Smooth muscle cell (in vitro differentiated cells): ENCODE results near the gene COPS4. TPM values are rescaled to one million over a fixed set of nuclear protein-coding genes. Genes with fewer than 3 reads are reported as not detected.
A peak's percentile ranks its signal among the peaks of the same experiment; 100 is the strongest.
"Not testable (repeated sequence)": the region's sequence is repeated elsewhere in the genome, so short reads cannot be mapped to it uniquely, and the experiment has no call there.

Experiments
- DNase-seq: peaks from one replicate; lab custom pipeline; 2025; ENCODE audit not compliant: unreplicated experiment; lab: John Stamatoyannopoulos, UW
- H2AFZ ChIP-seq: fragments of 200-600 bp; sonication (generic); 2 replicates; pipeline ENCODE4 v1.6.0; 2016; ENCODE audit warnings: antibody characterized with exemption, low read depth, mild to moderate bottlenecking
- H3F3A ChIP-seq: fragments of 200-600 bp; sonication (generic); 2 replicates; pipeline ENCODE4 v1.6.0; 2017; ENCODE audit warnings: antibody characterized with exemption, low read depth
- H3K27ac ChIP-seq: fragments of 200-600 bp; sonication (generic); 2 replicates; pipeline ENCODE4 v1.5.1; 2016; ENCODE audit warnings: low read depth, mild to moderate bottlenecking
- H3K27me3 ChIP-seq: fragments of 200-600 bp; sonication (generic); 2 replicates; pipeline ENCODE4 v1.6.1; 2016; ENCODE audit warnings: low read depth, mild to moderate bottlenecking
- H3K36me3 ChIP-seq: fragments of 200-600 bp; sonication (generic); 2 replicates; pipeline ENCODE4 v1.5.1; 2016; ENCODE audit warnings: low read depth
- H3K4me1 ChIP-seq: fragments of 200-600 bp; sonication (generic); 2 replicates; pipeline ENCODE4 v1.5.1; 2016; ENCODE audit warnings: low read depth
- H3K4me2 ChIP-seq: fragments of 200-600 bp; sonication (generic); 2 replicates; pipeline ENCODE4 v1.6.0; 2016; ENCODE audit warnings: mild to moderate bottlenecking
- H3K4me3 ChIP-seq: fragments of 200-600 bp; sonication (generic); 2 replicates; pipeline ENCODE4 v1.5.1; 2016; ENCODE audit warnings: mild to moderate bottlenecking
- H3K79me2 ChIP-seq: fragments of 200-600 bp; sonication (generic); 2 replicates; pipeline ENCODE4 v1.6.0; 2016; ENCODE audit warnings: low read depth, mild to moderate bottlenecking
- H3K9ac ChIP-seq: fragments of 200-600 bp; sonication (generic); 2 replicates; pipeline ENCODE4 v1.6.0; 2016; ENCODE audit warnings: low read depth
- H3K9me3 ChIP-seq: fragments of 200-600 bp; sonication (generic); replicated peaks from 2 replicates; pipeline ENCODE4 v1.5.1; 2016; ENCODE audit warnings: low read depth
- H4K20me1 ChIP-seq: fragments of 200-600 bp; sonication (generic); 2 replicates; pipeline ENCODE4 v1.6.0; 2016; ENCODE audit warnings: low read depth
- WGBS: methylation state at CpG from one replicate; pipeline ENCODE4 v1.1.7; 2016; ENCODE audit warnings: low lambda C conversion rate; 5-methylcytosine and 5-hydroxymethylcytosine counted together
- polyA plus RNA-seq: library from polyadenylated mRNA; unstranded; fragments of >200 nt; fragmentation: Nextera tagmentation; extraction: Ambion mirVana; gene quantifications from 2 replicates; pipeline ENCODE4 v1.2.1, GENCODE V29; 2016
- total RNA-seq: library from RNA; depleted of rRNA; stranded (reverse); fragments of >200 nt; gene quantifications from 2 replicates; pipeline ENCODE4 v1.2.3, GENCODE V29; 2014
- TF ChIP-seq, protein P1 (sequence below): fragments of 200-600 bp; sonication (generic); IDR thresholded peaks from 2 replicates; pipeline ENCODE4 v1.5.1; 2017; ENCODE audit warnings: borderline replicate concordance, mild to moderate bottlenecking, antibody characterized with exemption; ENCODE audit not compliant: insufficient read depth, poor library complexity, severe bottlenecking

COPS4 gene
- total and polyA plus RNA-seq, 2 experiments from 2014 or later, result 41.2 to 55.5 TPM

DNA sequence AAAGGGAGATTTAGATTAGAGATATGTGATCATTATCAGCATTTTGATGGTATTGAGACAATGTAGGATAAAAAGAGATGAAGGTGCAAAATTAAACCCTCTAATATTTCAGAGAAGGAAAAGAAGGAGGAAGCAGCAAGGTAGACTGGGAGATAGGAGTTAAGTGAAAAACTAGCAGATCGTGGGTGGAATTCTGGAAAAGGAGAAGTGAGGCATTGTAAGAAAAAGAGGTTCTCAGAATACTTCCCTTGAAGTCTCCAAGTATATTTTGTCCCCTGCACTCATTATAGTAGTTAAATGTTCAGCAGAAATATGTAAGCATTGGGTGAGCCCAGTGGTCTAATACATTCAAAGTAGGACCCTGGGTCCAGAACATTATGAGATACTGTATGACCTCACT lies 30.3 kb downstream of the COPS4 start:
- Histone ChIP-seq H3K4me3 (no peak overlapping the region), H3K4me1 (no peaks in the 10 kb centered on the region), H2AFZ (no peak overlapping the region), H3K9ac (no peak overlapping the region), H3K27me3 (no peaks in the 10 kb centered on the region), H3K4me2 (no peak overlapping the region), H3F3A (no peaks in the 10 kb centered on the region), H3K27ac (no peak overlapping the region), H3K9me3 (no peaks in the 10 kb centered on the region), H3K79me2 (no peaks in the 10 kb centered on the region), H4K20me1 (no peaks in the 10 kb centered on the region), H3K36me3 (peaks cover 22% of the 10 kb centered on the region)
- TF ChIP-seq, protein P1, sequence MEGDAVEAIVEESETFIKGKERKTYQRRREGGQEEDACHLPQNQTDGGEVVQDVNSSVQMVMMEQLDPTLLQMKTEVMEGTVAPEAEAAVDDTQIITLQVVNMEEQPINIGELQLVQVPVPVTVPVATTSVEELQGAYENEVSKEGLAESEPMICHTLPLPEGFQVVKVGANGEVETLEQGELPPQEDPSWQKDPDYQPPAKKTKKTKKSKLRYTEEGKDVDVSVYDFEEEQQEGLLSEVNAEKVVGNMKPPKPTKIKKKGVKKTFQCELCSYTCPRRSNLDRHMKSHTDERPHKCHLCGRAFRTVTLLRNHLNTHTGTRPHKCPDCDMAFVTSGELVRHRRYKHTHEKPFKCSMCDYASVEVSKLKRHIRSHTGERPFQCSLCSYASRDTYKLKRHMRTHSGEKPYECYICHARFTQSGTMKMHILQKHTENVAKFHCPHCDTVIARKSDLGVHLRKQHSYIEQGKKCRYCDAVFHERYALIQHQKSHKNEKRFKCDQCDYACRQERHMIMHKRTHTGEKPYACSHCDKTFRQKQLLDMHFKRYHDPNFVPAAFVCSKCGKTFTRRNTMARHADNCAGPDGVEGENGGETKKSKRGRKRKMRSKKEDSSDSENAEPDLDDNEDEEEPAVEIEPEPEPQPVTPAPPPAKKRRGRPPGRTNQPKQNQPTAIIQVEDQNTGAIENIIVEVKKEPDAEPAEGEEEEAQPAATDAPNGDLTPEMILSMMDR, result no peak
- 100% methylated on average over 1 of the region's 1 CpG for WGBS
- DNase-seq, result no peak

DNA sequence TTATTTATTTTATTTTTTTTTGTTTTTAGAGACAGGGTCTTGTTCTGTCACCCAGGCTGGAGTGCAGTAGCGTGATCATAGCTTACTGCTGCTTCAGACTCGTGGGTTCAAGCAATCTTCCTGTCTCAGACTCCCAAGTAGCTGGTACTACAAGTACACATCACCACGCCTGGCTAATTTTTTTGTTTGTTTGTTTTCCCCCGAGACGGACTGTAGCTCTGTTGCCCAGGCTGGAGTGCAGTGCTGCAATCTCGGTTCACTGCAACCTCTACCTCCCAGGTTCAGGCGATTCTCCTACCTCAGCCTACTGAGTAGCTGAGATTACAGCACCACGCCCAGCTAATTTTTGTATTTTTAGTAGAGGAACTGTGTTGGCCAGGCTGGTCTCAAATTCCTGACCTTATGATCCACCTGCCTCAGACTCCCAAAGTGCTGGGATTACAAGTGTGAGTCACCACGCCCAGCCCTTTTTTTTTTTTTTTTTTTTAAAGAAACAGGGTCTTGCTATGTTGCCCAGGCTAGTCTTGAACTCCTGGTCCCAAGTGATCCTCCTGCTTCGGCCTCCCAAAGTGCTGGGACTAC lies 32.2 kb downstream of the COPS4 start:
- H2AFZ ChIP-seq, result no peak overlapping the region
- peaks cover 22% of the 10 kb centered on the region for H3K36me3 ChIP-seq
- TF ChIP-seq, protein P1, result no peak
- DNase-seq, result no peak
- H3K27me3 ChIP-seq, result no peaks in the 10 kb centered on the region
- H3K79me2 ChIP-seq, result no peaks in the 10 kb centered on the region
- H3K4me1 ChIP-seq, result no peaks in the 10 kb centered on the region
- H3K9ac ChIP-seq, result no peak overlapping the region
- no peaks in the 10 kb centered on the region for H3K9me3 ChIP-seq
- WGBS, result 96% methylated on average over 10 of the region's 10 CpGs
- no peak overlapping the region for H3K4me2 ChIP-seq
- H4K20me1 ChIP-seq, result no peaks in the 10 kb centered on the region
- H3F3A ChIP-seq, result no peaks in the 10 kb centered on the region
- no peak overlapping the region for H3K4me3 ChIP-seq
- H3K27ac ChIP-seq, result no peak overlapping the region

- Histone ChIP-seq H2AFZ (no peak overlapping the region), H3K9ac (no peak overlapping the region), H3F3A (no peaks in the 10 kb centered on the region), H3K36me3 (peaks cover 19% of the 10 kb centered on the region), H3K79me2 (no peaks in the 10 kb centered on the region), H3K4me2 (no peak overlapping the region), H3K4me1 (no peaks in the 10 kb centered on the region), H4K20me1 (no peaks in the 10 kb centered on the region), H3K4me3 (no peak overlapping the region), H3K27me3 (no peaks in the 10 kb centered on the region), H3K9me3 (no peaks in the 10 kb centered on the region), H3K27ac (no peak overlapping the region)
- DNase-seq, result no peak
- WGBS, result 82% methylated on average over 1 of the region's 1 CpG
- TF ChIP-seq, protein P1, result no peak
Measured at GRCh38 chr4:83071116-83071515, 36.1 kb downstream of the COPS4 start.

DNA sequence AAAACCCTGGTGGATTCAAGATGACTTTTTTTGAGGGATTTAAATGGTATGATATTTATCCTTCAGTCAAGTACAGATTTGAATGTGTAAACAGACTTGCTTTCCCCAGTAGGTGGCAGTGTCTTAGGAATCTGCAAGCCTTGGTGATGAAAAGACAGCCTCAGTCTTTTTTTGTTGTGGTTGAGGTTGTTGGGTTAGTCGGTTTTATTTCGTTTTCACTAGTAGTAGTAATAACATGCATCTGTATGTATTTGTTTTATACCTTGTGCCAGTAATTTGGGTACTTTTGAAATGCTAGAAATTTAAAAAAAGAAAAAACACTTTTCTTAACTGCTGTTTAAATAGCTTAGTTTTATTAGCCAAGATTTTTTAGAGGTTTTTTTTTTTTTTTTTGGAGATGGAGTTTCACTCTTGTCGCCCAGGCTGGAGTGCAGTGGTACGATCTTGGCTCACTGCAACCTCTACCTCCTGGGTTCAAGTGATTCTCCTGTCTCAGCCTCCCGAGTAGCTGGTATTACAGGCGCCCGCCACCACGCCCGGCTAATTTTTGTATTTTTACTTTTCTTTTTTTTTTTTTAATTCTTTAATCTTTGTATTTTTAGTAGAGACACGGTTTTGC lies 39.2 kb downstream of the COPS4 start:
- WGBS, result 83% methylated on average over 10 of the region's 10 CpGs

DNA sequence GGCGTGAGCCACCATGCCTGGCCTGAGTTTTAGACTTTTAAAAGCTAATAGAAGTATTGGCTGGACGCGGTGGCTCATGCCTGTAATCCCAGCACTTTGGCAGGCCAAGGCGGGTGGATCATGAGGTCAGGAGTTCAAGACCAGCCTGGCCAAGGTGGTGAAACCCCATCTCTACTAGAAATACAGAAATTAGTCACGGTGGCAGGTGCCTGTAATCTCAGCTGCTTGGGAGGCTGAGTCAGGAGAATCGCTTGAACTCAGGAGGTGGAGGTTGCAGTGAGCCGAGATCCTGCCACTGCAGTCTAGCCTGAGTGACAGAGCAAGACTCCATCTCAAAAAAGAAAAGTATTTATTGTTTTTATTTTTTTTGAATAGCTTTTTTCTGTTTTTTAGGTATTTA lies 39.8 kb downstream of the COPS4 start:
- not testable (repeated sequence) for H3K27ac ChIP-seq, H2AFZ ChIP-seq, H3K4me2 ChIP-seq, H3K9ac ChIP-seq, DNase-seq, H3F3A ChIP-seq, H3K9me3 ChIP-seq, H3K27me3 ChIP-seq, H3K4me3 ChIP-seq, H4K20me1 ChIP-seq, H3K36me3 ChIP-seq, H3K4me1 ChIP-seq, H3K79me2 ChIP-seq
- WGBS, result 95% methylated on average over 7 of the region's 7 CpGs

More for the DNA sequence above, 39.2 kb downstream of the COPS4 start:
- H3K4me1 ChIP-seq, result no peaks in the 10 kb centered on the region
- H3K27ac ChIP-seq, result no peak overlapping the region
- no peaks in the 10 kb centered on the region for H3F3A ChIP-seq
- no peaks in the 10 kb centered on the region for H3K9me3 ChIP-seq
- no peak overlapping the region for H3K9ac ChIP-seq
- H3K27me3 ChIP-seq, result no peaks in the 10 kb centered on the region
- no peaks in the 10 kb centered on the region for H3K36me3 ChIP-seq
- H3K4me2 ChIP-seq, result no peak overlapping the region
- no peaks in the 10 kb centered on the region for H3K79me2 ChIP-seq
- TF ChIP-seq, protein P1, result peak; percentile 73
- DNase-seq, result no peak
- H3K4me3 ChIP-seq, result no peak overlapping the region
- no peaks in the 10 kb centered on the region for H4K20me1 ChIP-seq
- H2AFZ ChIP-seq, result no peak overlapping the region
